ENCODE measurements around the gene ZCCHC4.

DNA sequence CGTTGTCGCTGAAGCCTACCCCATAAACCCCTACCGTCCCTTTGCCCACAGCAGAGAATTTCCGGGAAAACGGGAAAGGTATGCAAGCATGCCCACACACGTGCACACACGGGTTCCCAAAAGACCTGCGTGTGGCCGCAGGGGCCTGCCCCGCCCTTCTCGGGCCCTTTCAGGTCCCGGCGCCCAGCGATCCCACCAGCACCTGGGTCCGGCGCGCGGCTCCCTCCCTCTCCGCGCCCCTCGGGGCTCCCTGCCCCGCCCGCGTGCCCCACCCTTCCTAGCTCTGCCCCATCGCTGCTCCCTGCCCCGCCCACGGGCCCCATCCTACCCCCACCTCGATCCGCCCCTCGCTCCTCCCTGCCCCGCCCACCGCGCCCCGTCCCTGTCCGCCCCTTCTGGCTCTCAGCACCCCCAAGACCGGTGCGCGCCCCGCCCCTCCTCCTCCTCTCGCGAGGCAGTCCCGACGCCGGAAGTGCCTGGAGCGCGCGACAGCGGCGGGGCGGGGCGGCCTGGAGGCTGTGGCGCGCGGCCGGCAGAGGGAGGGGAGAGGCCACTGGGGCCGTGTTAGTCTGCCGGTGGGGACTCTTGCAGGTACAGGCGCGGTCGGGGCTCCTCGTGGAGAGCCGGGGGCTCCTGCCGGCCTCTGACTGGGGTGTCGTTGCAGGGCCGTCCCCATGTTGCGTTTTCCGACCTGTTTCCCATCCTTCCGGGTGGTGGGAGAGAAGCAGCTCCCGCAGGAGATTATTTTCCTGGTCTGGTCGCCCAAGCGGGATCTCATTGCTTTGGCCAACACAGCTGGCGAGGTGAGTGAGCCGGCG, 64.4 kb downstream of the ZCCHC4 start, which contains the start of gene ANAPC4:
- TF ChIP-seq, protein P1, sequence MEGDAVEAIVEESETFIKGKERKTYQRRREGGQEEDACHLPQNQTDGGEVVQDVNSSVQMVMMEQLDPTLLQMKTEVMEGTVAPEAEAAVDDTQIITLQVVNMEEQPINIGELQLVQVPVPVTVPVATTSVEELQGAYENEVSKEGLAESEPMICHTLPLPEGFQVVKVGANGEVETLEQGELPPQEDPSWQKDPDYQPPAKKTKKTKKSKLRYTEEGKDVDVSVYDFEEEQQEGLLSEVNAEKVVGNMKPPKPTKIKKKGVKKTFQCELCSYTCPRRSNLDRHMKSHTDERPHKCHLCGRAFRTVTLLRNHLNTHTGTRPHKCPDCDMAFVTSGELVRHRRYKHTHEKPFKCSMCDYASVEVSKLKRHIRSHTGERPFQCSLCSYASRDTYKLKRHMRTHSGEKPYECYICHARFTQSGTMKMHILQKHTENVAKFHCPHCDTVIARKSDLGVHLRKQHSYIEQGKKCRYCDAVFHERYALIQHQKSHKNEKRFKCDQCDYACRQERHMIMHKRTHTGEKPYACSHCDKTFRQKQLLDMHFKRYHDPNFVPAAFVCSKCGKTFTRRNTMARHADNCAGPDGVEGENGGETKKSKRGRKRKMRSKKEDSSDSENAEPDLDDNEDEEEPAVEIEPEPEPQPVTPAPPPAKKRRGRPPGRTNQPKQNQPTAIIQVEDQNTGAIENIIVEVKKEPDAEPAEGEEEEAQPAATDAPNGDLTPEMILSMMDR (IDR thresholded peaks at IDR 0.05; ENCODE audit: insufficient read depth, low read depth, low read length), result no peak
- no peak for TF ChIP-seq EZH2 (IDR thresholded peaks at IDR 0.05; ENCODE audit: insufficient read depth, low read length)

All from astrocyte (in vitro differentiated cells and primary cell).